Measurements from ENCODE around the gene NUP133.
A peak's percentile ranks its signal among the peaks of the same experiment; 100 is the strongest.
"Not testable (repeated sequence)": the region's sequence is repeated elsewhere in the genome, so short reads cannot be mapped to it uniquely, and the experiment has no call there.

NUP133 gene

DNA sequence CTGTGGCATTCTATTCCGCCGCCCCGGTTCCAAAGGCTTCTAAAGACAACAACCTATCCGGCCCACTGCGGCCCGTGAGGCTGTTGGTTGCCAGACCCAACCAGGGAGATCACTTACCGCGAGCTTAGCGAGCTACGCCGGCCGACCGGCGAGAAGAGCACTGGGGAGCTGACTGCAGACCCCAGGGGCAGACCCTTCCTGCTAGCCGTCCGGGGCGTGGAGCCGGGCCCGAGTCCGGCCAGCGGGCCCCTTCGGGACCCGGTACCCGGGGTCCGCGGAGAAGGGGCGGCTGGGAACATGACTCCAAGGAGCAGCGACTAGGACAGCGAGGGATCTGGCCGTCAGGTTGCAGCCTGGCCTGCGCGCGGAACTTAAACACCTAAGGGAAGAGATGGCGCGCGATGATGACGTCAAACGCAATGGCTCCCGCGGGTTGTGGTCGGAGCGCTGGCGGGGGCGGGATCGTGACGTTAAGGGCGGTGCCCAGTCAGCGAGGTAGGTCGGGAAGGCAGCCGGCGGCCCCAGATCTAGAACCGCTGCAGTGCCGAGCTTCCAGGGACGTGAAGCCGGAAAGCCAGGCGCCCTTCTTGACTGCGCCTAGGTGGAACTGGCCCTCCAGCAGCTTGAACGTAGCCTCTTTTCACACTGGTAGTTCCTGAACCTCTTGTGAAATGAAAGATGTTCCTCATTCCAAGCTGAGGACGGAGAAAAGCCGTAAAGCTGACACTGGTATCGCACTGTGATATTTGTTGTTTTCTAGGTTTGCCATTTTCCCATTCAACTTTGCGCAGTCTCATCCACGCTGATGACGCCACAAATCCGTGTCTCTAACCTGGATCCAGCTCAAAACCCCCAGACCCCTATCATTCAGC is at the start of gene NUP133:
TSS of gene NUP133 (minus strand) at position 391 of the 872 bp plus-strand sequence. CDS start at position 299, 92 bp downstream.
- DNase-seq: peak; percentile 99

DNA sequence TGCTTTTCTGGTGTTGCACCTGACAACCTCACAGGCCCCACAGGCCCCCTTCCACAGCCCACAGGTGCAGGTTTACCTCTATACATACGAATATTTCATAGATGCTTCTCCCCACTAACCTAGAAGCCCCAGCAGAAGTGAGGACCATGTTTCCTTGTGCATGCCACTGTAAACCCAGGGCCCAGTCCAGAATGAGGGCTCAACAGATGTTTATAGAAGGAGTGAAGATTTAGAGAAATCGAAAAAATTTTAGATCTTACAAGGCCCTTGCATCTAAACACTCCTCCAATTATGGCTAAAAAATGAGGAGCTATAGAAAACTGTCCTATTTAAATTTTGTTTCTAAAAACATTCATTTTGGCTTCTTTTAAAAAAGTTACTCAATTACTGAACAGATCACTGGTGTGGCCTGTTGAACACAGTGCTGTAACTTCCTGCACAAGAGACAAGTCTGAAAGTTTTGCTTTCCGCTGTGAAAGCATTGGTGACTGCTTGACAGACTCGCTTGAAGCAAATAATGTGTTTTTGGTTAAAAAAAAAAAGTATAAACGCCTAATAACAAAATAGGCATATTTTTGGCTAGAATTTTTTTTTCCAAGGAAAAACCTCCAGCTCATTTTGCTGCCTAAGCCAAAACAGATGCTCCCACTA is 49.2 kb upstream of the NUP133 start:
- peak; percentile 22 for DNase-seq

DNA sequence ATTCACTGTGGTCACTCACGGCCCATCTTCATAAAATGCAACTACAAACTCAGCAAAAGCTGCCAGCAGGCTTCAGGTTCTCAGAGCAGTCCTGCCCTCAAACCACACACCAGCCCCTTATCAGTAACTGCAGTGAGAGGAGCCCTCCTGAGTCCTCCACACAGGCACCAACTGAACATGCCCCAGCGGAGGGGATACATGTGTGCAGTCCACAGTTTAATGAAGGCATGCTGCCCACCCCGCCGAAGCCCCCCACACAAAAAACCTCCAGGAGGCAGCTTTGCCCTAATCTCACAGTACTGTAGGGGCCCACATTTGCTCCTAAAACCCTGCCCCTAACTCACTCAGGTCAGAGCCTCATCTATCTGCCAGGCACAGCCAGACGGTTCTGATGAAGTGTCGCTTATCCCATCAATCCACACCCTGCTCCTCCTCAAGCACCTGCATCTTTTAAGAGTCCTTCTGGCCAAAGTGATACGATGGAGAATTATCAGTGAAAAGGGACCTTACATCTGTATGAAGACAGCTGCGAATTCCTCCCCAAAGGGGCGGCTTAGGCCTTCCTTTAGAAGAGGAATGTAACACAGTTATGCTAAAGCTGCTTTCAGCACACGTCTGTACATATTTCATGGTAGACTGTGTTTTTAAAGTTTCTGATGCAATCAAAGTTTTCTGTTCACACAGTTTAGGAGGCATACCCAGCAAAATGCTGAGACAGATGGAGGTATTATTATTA is 46.9 kb upstream of the NUP133 start:
- no peak for DNase-seq

DNA sequence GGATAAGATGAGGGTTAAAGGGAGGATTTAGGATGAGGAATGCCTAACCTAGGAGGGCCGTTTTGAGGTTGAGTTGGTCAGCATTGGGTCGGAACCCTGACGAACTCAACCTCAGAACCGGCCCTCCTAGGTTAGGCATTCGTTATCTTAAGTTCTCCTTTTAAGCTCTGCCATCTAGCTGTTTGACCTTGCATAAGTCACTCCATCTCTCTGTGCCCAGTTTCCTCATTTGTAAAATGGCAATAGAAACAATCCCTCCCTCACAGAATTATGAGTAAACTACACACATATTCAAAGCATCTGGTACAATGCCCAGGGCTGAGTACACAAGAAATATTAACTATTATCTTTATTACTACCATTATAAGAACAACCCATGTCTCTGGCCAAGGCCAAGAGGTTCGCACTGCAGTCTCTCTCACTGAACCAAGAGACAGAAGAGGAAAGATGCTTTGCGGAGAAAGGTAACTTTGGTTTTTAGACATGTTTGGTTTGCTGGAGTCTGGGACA is 45.5 kb upstream of the NUP133 start:
- DNase-seq: no peak

DNA sequence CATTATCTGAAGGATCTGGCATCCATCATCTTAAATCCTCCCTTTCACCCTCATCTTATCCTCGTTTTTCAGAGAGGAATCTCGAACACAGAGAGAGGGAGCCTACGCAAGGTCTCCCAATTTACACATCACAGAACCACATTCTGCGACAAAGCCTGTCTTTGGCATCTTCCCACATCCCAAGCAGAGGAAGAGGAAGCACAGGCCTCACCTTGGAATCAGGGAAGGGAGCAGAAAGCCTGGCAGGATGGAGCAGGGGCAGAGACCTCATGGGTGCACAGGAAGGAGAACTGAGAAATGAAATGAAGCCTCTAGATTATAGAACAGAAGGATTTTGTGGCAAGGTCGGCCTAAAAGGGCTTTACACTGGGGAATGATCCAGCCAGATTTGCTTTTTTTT is 44.6 kb upstream of the NUP133 start:
- DNase-seq: no peak

DNA sequence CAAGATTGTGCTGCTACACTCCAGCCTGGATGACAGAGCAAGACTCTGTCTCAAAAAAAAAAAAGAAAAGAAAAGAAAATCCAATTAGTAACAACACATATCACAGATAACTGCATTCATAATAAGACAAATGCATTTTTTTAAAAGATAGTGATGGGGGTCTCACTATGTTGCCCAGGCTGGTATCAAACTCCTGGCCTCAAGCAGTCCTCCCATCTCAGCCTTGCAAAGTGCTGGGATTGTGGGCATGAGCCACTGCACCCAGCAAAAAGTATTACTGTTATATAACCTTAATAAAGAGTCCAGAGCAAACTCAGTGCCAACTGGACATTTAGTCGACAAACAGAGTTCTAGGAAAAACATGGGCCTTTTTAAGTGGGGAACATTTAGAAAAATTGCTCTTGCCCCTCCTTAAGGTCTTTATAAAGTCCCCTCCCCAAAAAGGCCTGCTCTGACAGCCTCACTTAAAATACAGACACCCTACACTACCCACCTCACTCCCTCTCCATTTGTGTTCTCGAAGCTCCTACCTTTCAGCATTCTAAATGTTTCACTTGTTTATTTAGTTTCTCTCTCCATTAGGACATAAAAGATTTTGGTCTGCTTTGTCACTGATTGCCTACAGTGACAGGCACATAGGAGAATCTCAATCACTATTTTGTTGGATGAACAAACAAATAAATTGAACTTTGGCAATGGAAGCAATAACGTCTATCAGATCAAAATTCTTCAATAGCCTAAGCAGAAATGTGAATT is 42.8 kb upstream of the NUP133 start:
- DNase-seq: no peak

DNA sequence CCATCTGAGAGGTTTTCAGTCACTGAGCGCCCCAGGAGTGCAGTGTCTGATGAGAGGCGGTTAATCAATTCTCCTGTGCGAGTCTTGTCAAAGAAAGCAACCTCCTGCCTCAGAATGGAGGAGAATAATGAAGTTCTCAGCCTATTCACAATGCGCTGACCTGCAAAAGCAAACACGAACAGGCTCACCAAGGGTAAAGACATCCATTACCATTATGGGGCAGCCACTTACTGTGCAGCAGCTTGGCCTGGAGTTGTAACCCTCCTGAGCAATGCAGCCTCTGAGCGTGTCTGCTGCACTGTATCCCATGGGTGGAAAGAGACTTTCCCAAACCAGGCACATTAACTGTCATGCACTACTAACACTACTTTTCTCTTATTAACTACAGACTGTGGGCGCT is 39.4 kb upstream of the NUP133 start:
- no peak for DNase-seq

DNA sequence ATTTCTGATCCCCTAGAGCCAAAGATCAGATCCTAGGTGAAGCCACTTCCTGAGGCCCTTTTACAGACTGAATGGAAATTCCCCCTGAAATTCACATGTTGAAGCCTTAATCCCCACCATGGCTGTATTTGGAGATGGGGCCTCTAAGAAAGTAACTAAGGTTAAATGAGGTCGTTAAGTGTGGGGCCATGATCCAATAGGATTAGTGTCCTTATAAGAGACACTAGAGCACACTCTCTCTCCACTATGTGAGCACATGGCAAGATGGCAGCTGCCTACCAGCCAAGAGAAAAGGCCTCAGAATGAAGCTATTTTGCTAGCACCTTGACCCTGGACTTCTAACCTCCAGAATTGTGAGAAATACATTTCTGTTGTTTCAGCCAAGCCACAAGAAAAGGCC is 36.4 kb upstream of the NUP133 start:
- no peak for DNase-seq

DNA sequence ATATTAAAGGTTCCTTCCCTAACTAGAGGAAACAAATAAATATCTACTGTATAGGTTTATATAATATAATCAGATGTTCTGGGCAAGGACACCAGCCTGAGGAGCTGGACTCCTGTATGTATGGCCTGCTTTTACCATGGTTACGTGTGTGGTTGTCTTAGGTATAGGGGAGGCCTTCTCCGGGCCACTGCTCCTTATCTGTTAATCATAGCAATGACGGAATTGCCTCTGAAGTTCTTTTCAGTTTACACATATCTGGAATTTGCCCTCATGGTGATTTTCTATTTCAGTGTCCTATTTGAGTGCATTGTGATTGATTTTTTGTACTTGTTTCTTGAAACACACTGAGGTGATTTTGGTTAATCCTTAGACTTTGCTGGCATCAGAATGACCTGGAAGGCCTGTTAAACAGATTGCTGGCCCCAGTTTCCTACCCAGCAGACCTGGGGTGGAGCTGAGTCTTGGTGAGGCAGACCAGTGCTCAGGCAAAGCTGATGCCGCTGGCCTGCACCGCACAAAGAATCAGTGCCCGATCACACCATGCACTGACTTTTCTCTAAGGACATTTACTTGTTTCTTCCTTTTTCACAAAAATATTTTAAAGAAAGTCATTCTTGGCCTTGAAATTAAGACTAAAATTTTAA is 31.8 kb upstream of the NUP133 start:
- no peak for DNase-seq

DNA sequence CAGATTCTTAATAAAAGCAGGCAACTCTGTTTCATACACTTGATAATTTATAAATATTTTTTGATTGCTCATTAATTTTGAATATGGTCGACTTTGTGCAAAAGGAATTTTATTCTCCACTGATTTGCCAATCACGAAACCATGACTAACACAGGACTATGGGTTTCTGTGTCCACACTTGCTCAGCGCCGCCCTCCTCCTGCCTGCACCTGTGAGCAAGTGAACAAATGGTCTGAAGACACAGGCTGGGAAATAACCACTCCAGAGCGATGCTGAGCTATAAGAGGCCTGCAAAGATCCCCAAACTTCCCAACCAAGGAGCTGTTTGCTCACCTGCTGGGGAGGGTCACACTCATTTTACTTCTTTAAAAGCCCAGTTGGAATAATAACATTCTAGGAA is 30.8 kb upstream of the NUP133 start:
- no peak for DNase-seq

DNA sequence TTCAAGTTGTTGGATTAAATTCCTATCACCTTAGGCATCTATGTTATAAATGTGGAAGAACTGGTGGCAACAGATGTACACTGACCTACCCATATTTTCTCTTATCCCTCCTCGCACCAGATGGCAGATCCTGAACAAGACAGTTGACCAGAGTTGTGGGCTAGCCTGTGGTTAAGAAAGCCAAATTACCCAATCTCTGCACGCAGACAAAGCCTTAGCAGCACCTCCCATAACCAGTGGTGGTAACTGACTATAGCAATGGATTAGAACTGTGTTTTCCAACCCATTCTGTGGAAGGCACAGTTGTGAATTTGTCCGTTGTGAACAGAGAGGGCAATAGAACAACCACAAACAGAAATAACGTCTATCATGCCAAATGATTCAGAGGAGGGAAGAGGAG is 29.8 kb upstream of the NUP133 start:
- DNase-seq: no peak

DNA sequence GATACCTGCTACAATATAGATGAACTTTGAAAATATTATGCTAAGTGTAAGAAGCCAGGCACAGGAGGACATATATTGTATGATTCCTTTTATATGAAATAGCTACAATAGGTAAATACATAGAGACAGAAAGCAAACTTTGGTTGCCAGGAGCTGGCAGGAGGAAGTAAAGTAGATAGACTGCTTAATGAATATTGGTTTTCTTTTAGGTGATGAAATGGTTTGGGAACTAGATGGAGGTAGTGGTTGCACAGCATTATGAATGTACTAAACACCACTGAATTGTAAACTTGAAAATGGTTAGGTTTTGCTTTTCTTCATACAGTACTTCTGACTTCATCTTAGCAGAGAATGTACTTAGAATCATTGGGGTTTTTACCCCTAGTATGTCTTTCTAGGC is 28.8 kb upstream of the NUP133 start:
- no peak for DNase-seq

DNA sequence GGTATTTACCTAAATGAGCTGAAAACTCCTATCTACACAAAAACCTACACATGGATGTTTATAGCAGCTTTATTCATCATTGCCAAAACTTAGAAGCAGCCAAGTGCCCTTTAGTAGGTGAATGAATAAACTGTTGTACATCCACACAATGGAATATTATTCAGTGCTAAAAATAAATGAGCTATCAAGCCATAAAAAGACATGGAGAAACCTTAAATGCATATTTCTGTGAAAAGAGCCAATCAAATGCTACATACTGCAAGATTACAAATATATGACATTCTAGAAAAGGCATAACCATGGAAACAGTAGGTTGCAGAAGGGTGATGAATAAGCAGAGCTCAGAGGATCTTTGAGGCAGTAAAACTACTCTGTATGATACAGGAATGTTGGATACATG is 27.1 kb upstream of the NUP133 start:
- no peak for DNase-seq

DNA sequence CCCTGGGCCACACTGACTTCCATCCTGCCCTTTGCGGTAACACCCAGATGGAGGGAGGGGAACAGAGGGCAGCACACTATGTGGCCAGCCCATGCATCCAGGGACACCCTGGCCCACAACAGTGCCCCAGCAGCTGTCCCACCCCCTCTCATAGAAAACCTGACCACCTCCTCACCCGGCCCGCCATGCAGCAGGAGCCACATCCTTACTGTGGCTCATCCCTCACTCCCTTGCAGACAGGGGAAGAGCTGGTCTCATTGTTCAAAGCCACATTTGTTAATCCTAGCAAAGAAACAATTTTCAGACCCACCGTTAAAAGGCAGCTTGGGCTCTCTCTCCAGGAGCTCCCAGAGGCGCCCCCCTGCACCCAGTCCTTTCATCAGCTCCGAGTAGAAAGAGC is 23.2 kb upstream of the NUP133 start:
- DNase-seq: no peak

DNA sequence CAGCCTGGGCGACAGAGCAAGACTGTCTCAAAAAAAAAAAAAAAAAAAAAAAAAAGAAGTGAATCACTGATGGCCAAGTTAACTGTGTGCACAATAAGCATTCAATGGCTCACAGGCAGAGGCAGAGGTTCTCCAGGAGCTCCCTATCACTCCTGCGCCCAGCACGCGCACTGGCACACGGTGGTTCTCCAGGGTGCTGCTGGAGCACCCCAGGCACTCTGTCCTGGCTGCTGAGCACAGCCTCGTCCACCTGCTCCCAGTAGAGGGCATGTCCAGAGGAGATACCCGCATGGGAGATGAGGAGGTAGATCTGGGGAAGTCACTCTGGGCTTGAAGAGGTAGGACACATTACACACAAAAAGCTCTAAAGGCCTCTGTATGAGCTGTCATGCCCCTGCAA is 21.5 kb upstream of the NUP133 start:
- no peak for DNase-seq

DNA sequence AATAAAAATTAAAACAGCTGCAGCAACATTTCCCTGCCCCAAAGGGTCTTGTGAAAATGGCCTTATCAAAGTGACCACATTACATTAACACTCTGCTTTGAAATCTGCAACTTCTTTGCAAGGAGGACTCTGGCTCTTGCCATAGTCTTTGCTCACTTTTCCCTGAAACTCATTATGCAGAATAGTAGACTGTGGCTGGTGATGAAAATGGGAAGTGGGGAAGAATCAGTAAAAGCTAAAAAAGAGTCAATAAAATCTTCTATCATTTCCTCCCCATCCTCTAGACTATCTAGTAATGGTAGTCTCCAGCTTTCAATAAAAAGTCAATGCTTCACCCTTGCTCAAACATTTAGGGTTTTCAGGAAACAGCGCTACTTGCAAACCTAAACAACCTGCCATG is 18.6 kb upstream of the NUP133 start:
- no peak for DNase-seq

DNA sequence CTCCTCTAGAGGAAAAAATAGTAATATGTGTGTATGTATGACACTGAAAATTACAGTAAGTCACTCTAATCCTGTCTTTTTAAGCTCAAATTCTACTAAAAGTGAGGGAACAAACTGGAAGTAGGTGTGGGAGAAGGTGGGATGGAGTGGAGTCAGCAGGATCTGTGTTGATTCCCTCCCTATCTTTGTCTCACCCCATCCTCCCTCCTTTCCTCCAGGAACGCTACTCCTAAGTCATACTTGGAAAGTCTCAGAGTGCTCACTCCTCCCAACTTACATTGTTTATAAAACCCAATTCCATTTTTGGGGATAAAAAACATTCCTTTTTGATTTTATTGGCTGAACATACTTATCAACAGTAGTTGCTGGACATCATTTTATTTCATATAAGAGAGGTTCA is 14.9 kb upstream of the NUP133 start:
- DNase-seq: no peak

DNA sequence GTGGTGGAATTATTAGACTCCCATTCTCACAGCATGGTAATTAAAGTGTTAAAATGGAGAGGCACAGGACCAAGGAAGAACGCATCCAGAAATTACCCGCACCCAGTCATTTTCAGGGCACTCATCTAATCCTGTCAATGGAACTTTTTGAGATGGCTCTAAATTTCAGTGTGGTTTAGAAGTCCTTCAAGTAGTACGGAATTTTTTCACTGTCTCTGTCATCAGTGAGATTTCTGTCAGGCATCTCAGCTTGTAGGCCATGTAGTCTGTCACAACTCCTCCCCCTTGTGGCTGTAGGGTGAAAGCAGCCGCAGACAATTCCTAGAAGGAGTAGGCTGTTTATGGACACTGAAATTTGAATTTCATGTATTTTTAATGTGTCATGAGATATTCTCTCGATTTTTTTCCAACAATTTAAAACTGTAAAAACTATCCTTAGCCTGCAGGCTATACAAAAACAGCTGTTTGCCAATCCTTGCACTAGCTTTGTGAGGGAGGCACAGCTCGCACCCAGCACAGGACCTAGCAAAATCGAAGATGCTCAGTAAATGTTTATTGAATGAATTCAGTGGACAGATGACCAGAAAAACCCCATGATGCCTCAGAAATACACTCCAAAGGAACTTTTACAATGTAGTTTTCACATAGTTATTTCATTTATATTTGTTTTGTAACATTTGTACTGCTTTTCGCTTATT is 6.6 kb upstream of the NUP133 start:
- DNase-seq: peak; percentile 64

DNA sequence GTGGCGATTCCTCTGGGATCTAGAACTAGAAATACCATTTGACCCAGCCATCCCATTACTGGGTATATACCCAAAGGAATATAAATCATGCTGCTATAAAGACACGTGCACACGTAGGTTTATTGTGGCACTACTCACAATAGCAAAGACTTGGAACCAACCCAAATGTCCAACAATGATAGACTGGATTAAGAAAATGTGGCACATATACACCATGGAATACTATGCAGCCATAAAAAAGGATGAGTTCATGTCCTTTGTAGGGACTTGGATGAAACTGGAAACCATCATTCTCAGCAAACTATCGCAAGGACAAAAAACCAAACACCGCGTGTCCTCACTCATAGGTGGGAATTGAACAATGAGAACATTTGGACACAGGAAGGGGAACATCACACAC is 3.5 kb upstream of the NUP133 start:
- not testable (repeated sequence) for DNase-seq

DNA sequence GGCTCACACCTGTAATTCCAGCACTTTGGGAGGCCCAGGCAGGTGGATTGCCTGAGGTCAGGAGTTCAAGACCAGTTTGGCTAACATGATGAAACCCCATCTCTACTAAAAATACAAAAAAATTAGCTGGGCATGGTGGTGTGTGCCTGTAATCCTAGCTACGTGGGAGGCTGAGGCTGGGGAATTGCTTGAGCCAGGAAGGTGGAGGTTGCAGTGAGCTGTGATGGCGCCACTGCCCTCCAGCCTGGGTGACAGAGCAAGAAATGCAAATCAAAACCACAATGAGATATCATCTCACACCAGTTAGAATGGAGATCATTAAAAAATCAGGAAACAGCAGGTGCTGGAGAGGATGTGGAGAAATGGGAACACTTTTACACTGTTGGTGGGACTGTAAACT is 3.1 kb upstream of the NUP133 start:
- DNase-seq: not testable (repeated sequence)

DNA sequence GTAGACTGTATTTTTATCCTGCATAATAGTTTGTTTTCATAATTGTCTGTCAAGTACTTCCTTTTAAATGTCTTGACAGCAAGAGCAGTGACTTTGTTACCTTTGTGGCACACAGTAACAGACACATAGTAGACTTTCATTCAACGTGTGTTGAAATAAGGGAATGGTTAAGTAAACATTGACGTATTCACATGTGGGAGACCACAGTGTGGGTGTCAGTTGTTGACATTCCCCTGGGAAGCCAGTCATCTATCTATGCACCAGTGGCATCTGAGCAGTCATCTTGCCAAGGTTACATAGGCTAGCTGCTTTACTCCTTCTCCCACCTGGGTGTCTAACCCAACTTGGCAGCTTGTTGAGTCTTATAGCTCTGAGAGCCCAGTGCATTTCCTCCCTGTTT is 1.4 kb upstream of the NUP133 start:
- no peak for DNase-seq
